Prostate gland (tissue), 2 donors: ENCODE measurements around the gene KNL1. TPM values are rescaled to one million over a fixed set of nuclear protein-coding genes. Genes with fewer than 3 reads are reported as not detected.
A peak's percentile ranks its signal among the peaks of the same experiment; 100 is the strongest.

ENCODE experiments used
- DNase-seq: peaks from one replicate; pipeline ENCODE4 v3.0.0-alpha.2; 2019; ENCODE audit warnings: low spot score
- H3K27ac ChIP-seq, 2 donors: fragments of 200-600 bp; sonication (generic); 2 replicates each; pipeline ENCODE4 v1.5.1; 2017 to 2019
- H3K27me3 ChIP-seq: fragments of 200-600 bp; sonication (generic); replicated peaks from 2 replicates; pipeline ENCODE4 v1.5.1; 2019; ENCODE audit not compliant: insufficient read depth
- H3K36me3 ChIP-seq, 2 donors: fragments of 200-600 bp; sonication (generic); 1 replicate in 1 of 2; 2 replicates in 1 of 2; pipeline versions ENCODE4 v1.5.1 to v1.8.1; 2017 to 2019
- H3K4me1 ChIP-seq: fragments of 200-600 bp; sonication (generic); replicated peaks from 2 replicates; pipeline ENCODE4 v1.5.1; 2019
- H3K4me3 ChIP-seq, 2 donors: fragments of 200-600 bp; sonication (generic); 2 replicates each; pipeline ENCODE4 v1.5.1; 2017 to 2019
- H3K9me3 ChIP-seq: fragments of 200-600 bp; sonication (generic); 2 replicates; pipeline ENCODE4 v1.5.1; 2017
- CTCF ChIP-seq, 4 experiments: fragments of 200-600 bp in 2 of 4; fragments of 450-650 bp in 2 of 4; sonication (generic) in 2 of 4; IDR thresholded peaks; 1 replicate in 3 of 4; 2 replicates in 1 of 4; pipeline ENCODE4 v1.5.1; 2016 to 2019; ENCODE audit warnings: antibody characterized with exemption in 4 of 4, mild to moderate bottlenecking in 2 of 4, moderate library complexity in 2 of 4
- POLR2A ChIP-seq: fragments of 450-650 bp; IDR thresholded peaks from one replicate; pipeline ENCODE4 v1.6.1; 2016; ENCODE audit warnings: antibody characterized with exemption, mild to moderate bottlenecking
- POLR2AphosphoS5 ChIP-seq: sonication (generic); formaldehyde crosslinking; IDR thresholded peaks from one replicate; pipeline ENCODE4 v1.6.1; 2017; ENCODE audit warnings: antibody characterized with exemption
- WGBS: methylation state at CpG from one replicate; pipeline ENCODE4 v1.1.5; 2018; 5-methylcytosine and 5-hydroxymethylcytosine counted together
- intact Hi-C: fragments of 100-400 bp; cut with DNase I; formaldehyde crosslinking; loops from one replicate; pipeline ENCODE4 v1.14.2; 2022
- total RNA-seq, 2 donors: library from RNA; depleted of rRNA; stranded (reverse); fragments of >200 nt; gene quantifications; one replicate each; pipeline ENCODE4 v1.1.0, GENCODE V29; 2016

Gene KNL1
- total RNA-seq, 2 donors from 2014 or later: 1.6 to 18.7 TPM

- Histone ChIP-seq H3K27me3 (no peaks in the 10 kb centered on the region), H3K27ac (no peak overlapping the region), H3K4me3 (no peak overlapping the region), H3K36me3 (no peaks in the 10 kb centered on the region), H3K9me3 (no peaks in the 10 kb centered on the region), H3K4me1 (no peaks in the 10 kb centered on the region)
- 68% methylated on average over 8 of the region's 8 CpGs for WGBS
- TF ChIP-seq POLR2A (no peak), POLR2AphosphoS5 (no peak), CTCF (IDR thresholded peaks at IDR 0.05) (no peak)
- no peak for DNase-seq
- intact Hi-C loops: no loop called here
Measured at GRCh38 chr15:40582726-40583246, 11.3 kb upstream of the KNL1 start.

GRCh38 chr15:40584191-40584590 is 9.9 kb upstream of the KNL1 start:
- WGBS: 50% methylated on average over 2 of the region's 2 CpGs

GRCh38 chr15:40590667-40591050 is 3.4 kb upstream of the KNL1 start:
- Histone ChIP-seq H3K27ac (no peak overlapping the region), H3K36me3 (no peaks in the 10 kb centered on the region), H3K9me3 (no peaks in the 10 kb centered on the region), H3K4me1 (no peaks in the 10 kb centered on the region), H3K4me3 (no peak overlapping the region), H3K27me3 (no peaks in the 10 kb centered on the region)
- intact Hi-C loops: loop anchor here (10.0 kb wide), 1 partner anchor 304 kb away; the partner anchor contains the start of gene VPS18
- DNase-seq: no peak
- TF ChIP-seq CTCF (IDR thresholded peaks at IDR 0.05) (no peak), POLR2AphosphoS5 (no peak), POLR2A (no peak)
- 49% methylated on average over 12 of the region's 12 CpGs for WGBS

More at GRCh38 chr15:40584191-40584590, 9.9 kb upstream of the KNL1 start:
- no peak for DNase-seq
- Histone ChIP-seq H3K9me3 (no peaks in the 10 kb centered on the region), H3K36me3 (no peaks in the 10 kb centered on the region), H3K4me1 (no peaks in the 10 kb centered on the region), H3K4me3 (no peak overlapping the region), H3K27ac (no peak overlapping the region), H3K27me3 (no peaks in the 10 kb centered on the region)
- TF ChIP-seq POLR2AphosphoS5 (no peak), CTCF (IDR thresholded peaks at IDR 0.05) (no peak), POLR2A (no peak)
- intact Hi-C loops: no loop called here

GRCh38 chr15:40591389-40591788 is 2.7 kb upstream of the KNL1 start:
- 67% methylated on average over 8 of the region's 8 CpGs for WGBS
- Histone ChIP-seq H3K27me3 (no peaks in the 10 kb centered on the region), H3K4me3 (no peak overlapping the region), H3K27ac (no peak overlapping the region), H3K9me3 (no peaks in the 10 kb centered on the region), H3K36me3 (no peaks in the 10 kb centered on the region), H3K4me1 (no peaks in the 10 kb centered on the region)
- no peak for DNase-seq
- intact Hi-C loops: loop anchor here (10.0 kb wide), 1 partner anchor 303 kb away; the partner anchor contains the start of gene VPS18
- TF ChIP-seq POLR2AphosphoS5: no peak
- TF ChIP-seq CTCF (IDR thresholded peaks at IDR 0.05): no peak
- no peak for TF ChIP-seq POLR2A

GRCh38 chr15:40593165-40593564 is 884 bp upstream of the KNL1 start:
- intact Hi-C loops: loop anchor here (10.0 kb wide), 1 partner anchor 302 kb away; the partner anchor contains the start of gene VPS18
- no peak for DNase-seq
- Histone ChIP-seq H3K36me3 (no peaks in the 10 kb centered on the region), H3K9me3 (no peaks in the 10 kb centered on the region), H3K27me3 (no peaks in the 10 kb centered on the region), H3K4me3 (no peak overlapping the region), H3K4me1 (no peaks in the 10 kb centered on the region), H3K27ac (peak overlapping the region in 1 of 2 donors; percentile 91)
- TF ChIP-seq CTCF (IDR thresholded peaks at IDR 0.05): no peak
- TF ChIP-seq POLR2AphosphoS5: no peak
- TF ChIP-seq POLR2A: no peak
- 60% methylated on average over 2 of the region's 2 CpGs for WGBS
